K562 (cell line): ENCODE measurements around the gene FBXO21. TPM values are rescaled to one million over a fixed set of nuclear protein-coding genes. Genes with fewer than 3 reads are reported as not detected.

Experiments
- ATAC-seq: fragments of 200-7000 bp; cut with Tn5 transposase; 3 replicates; pipeline ENCODE4 v1.9.1; 2020; ENCODE audit warnings: moderate library complexity
- BruUV-seq: library from RNA; stranded (reverse); fragments of 400-500 nt; replicated peaks from 2 replicates; lab custom pipeline; 2021; lab: Mats Ljungman, UMichigan
- CTCF ChIA-PET: fragments of 300-600 bp; formaldehyde crosslinking; extraction: SDS; loops from one replicate; lab custom pipeline; 2021; ENCODE audit warnings: low intra/inter-chr PET ratio; lab: Yijun Ruan, JAX
- POLR2A ChIA-PET: fragments of 300-600, 350-650 bp; sonication (Branson Sonifier 250); formaldehyde crosslinking; extraction: SDS; loops from one replicate; lab custom pipeline; 2021; ENCODE audit warnings: antibody characterized with exemption, inconsistent platforms; lab: Yijun Ruan, JAX
- DNase-seq, 4 experiments: peaks; one replicate each; pipeline versions ENCODE4 v3.0.0 to v3.0.0-alpha.2; 2011 to 2018; ENCODE audit warnings: low spot score in 3 of 4, mixed read lengths in 3 of 4; ENCODE audit errors: extremely low read depth in 1 of 4
- FAIRE-seq: peaks from 2 replicates; lab custom pipeline; 2011; peaks lifted over from hg19 to GRCh38; lab: Jason Lieb, UNC
- H2AFZ ChIP-seq: 2 replicates; pipeline ENCODE4 v1.6.0; 2011; ENCODE audit warnings: low read depth, low read length, control low read depth, inconsistent platforms
- H3K27ac ChIP-seq: fragments of 200-600 bp; 3 replicates; pipeline ENCODE4 v1.8.0; 2011; ENCODE audit warnings: low read depth, mild to moderate bottlenecking, control low read depth, inconsistent platforms, low read length, moderate library complexity, mixed read lengths; ENCODE audit errors: extremely low read depth
- H3K27me3 ChIP-seq, 2 experiments: fragments of 300-600 bp in 1 of 2; 2 replicates in 1 of 2; 3 replicates in 1 of 2; pipeline versions ENCODE4 v1.6.0 to v1.8.0; 2011; ENCODE audit warnings: inconsistent platforms in 2 of 2, low read length in 2 of 2, mild to moderate bottlenecking in 1 of 2, mixed read lengths in 1 of 2, moderate library complexity in 1 of 2; ENCODE audit not compliant: control insufficient read depth in 2 of 2, insufficient read depth in 2 of 2
- H3K36me3 ChIP-seq: fragments of 300-600 bp; 3 replicates; pipeline ENCODE4 v1.8.0; 2011; ENCODE audit warnings: mild to moderate bottlenecking, low read length, inconsistent platforms; ENCODE audit not compliant: control insufficient read depth, insufficient read depth
- H3K4me1 ChIP-seq, 2 experiments: fragments of 200-600 bp in 1 of 2; replicated peaks in 1 of 2; 2 replicates in 1 of 2; 3 replicates in 1 of 2; pipeline versions ENCODE4 v1.5.1 to v1.8.0; 2011; ENCODE audit warnings: inconsistent platforms in 2 of 2, low read length in 2 of 2, mild to moderate bottlenecking in 1 of 2, mixed read lengths in 1 of 2, moderate library complexity in 1 of 2; ENCODE audit not compliant: control insufficient read depth in 2 of 2, insufficient read depth in 2 of 2
- H3K4me2 ChIP-seq: 2 replicates; pipeline ENCODE4 v1.6.1; 2011; ENCODE audit warnings: low read length, control low read depth, inconsistent platforms, mixed read lengths; ENCODE audit not compliant: insufficient read depth
- H3K4me3 ChIP-seq: fragments of 200-600 bp; sonication (generic), shearing (Covaris generic); 2 replicates; pipeline ENCODE4 v1.5.1; 2016; ENCODE audit warnings: control low read depth, inconsistent platforms
- H3K79me2 ChIP-seq: fragments of 200-600 bp; 3 replicates; pipeline ENCODE4 v1.8.0; 2011; ENCODE audit warnings: low read length, inconsistent platforms; ENCODE audit not compliant: control insufficient read depth, insufficient read depth
- H3K9ac ChIP-seq, 2 experiments: 2 replicates each; pipeline versions ENCODE4 v1.6.0 to v1.6.1; 2011; ENCODE audit warnings: low read depth in 2 of 2, low read length in 2 of 2, control low read depth in 1 of 2, inconsistent platforms in 1 of 2, mild to moderate bottlenecking in 1 of 2, mixed read lengths in 1 of 2; ENCODE audit not compliant: insufficient read depth in 1 of 2
- H3K9me1 ChIP-seq: one replicate; pipeline ENCODE4 v1.6.0; 2011; ENCODE audit warnings: inconsistent platforms, mild to moderate bottlenecking, low read length, moderate library complexity; ENCODE audit not compliant: control insufficient read depth, insufficient read depth
- H3K9me3 ChIP-seq: replicated peaks from 2 replicates; pipeline ENCODE4 v1.5.1; 2011; ENCODE audit warnings: low read depth, low read length, inconsistent platforms; ENCODE audit not compliant: control insufficient read depth, insufficient read depth
- H4K20me1 ChIP-seq: replicated peaks from 2 replicates; pipeline ENCODE4 v1.6.1; 2011; ENCODE audit warnings: low read length, inconsistent platforms, mixed read lengths; ENCODE audit not compliant: control insufficient read depth, insufficient read depth
- KAT7 ChIP-seq: sonication (generic); formaldehyde crosslinking; IDR thresholded peaks from 2 replicates; pipeline ENCODE4 v1.8.0; 2022; ENCODE audit warnings: missing genetic modification reagents, mild to moderate bottlenecking, borderline replicate concordance
- SOX6 ChIP-seq: fragments of 450-650 bp; IDR thresholded peaks from 2 replicates; pipeline ENCODE4 v1.6.1; 2014; ENCODE audit warnings: mild to moderate bottlenecking
- ZC3H11A ChIP-seq: IDR thresholded peaks from 2 replicates; pipeline ENCODE4 v1.6.1; 2012; ENCODE audit warnings: low read depth, low read length, improper control_type of control experiment
- ZNF57 ChIP-seq: fragments of 450-650 bp; formaldehyde crosslinking; IDR thresholded peaks from 2 replicates; pipeline ENCODE4 v1.4.0; 2020; ENCODE audit warnings: mild to moderate bottlenecking, moderate library complexity
- ZNF764 ChIP-seq: fragments of 250-450 bp; sonication (Bioruptor Pico); IDR thresholded peaks from 2 replicates; pipeline ENCODE4 v1.4.0; 2020; ENCODE audit warnings: low read depth, mild to moderate bottlenecking, moderate library complexity
- WGBS: fragments of 100-300 bp; shearing (Covaris generic); methylation state at CpG from one replicate; pipeline ENCODE4 v1.1.6; 2016; ENCODE audit warnings: low coverage, mixed read lengths; ENCODE audit not compliant: insufficient coverage; ENCODE audit errors: missing lambda C conversion rate; 5-methylcytosine and 5-hydroxymethylcytosine counted together
- in situ Hi-C: fragments of 300-500 bp; cut with MboI; formaldehyde crosslinking; loops from 4 replicates; pipeline ENCODE4 v1.15.0; 2018; ENCODE audit warnings: inconsistent platforms, mixed read lengths
- intact Hi-C: fragments of 100-400 bp; cut with micrococcal nuclease; formaldehyde crosslinking; loops from 2 replicates; pipeline ENCODE4 v1.14.2; 2022
- polyA plus RNA-seq, 8 experiments: library from polyadenylated mRNA; depleted of rRNA in 4 of 8; stranded (reverse) in 5 of 8; unstranded in 3 of 8; fragments of >200 nt; fragmentation: Nextera tagmentation in 2 of 8; fragmentation: Illumina TruSeq in 1 of 8; extraction: Ambion mirVana in 2 of 8; extraction: Trizol in 1 of 8; gene quantifications; 2 replicates each; pipeline versions ENCODE4 v1.2.1 to v1.2.3, GENCODE V29; 2011 to 2014; ENCODE audit warnings: inconsistent platforms in 1 of 8, missing spikeins in 1 of 8
- total RNA-seq, 7 experiments: library from RNA; depleted of rRNA in 6 of 7; stranded (reverse); fragments of >200 nt in 6 of 7; fragmentation: Illumina TruSeq in 2 of 7; extraction: Trizol in 2 of 7; gene quantifications; 2 replicates each; pipeline versions ENCODE4 v1.2.1 to v1.2.3, GENCODE V29; 2011 to 2021; ENCODE audit warnings: low replicate concordance in 1 of 7
- TF ChIP-seq, protein P1 (sequence below), 2 experiments: fragments of 200-800 bp in 1 of 2; sonication (Bioruptor generic) in 1 of 2; sonication (generic) in 1 of 2; formaldehyde crosslinking in 1 of 2; IDR thresholded peaks in 1 of 2; conservative IDR thresholded peaks in 1 of 2; 2 replicates each; pipeline versions ENCODE4 v1.5.0 to v1.6.1; 2016 to 2020; ENCODE audit warnings: missing compliant biosample characterization in 1 of 2, missing genetic modification characterization in 1 of 2, missing genetic modification reagents in 1 of 2
- TF ChIP-seq, protein P2 (sequence below): fragments of 250-450 bp; sonication (Bioruptor Pico); IDR thresholded peaks from 2 replicates; pipeline ENCODE4 v1.9.0; 2021; ENCODE audit warnings: mild to moderate bottlenecking, inconsistent platforms
- TF ChIP-seq, protein P3 (sequence below): fragments of 450-650 bp; IDR thresholded peaks from 2 replicates; pipeline ENCODE4 v1.6.1; 2016; ENCODE audit warnings: missing biosample characterization, missing genetic modification characterization
- TF ChIP-seq, protein P4 (sequence below): fragments of 250-450 bp; sonication (Bioruptor Pico); IDR thresholded peaks from 2 replicates; pipeline ENCODE4 v1.5.0; 2021; ENCODE audit warnings: mild to moderate bottlenecking, moderate library complexity

FBXO21 gene
- total and polyA plus RNA-seq, 9 of the 15 experiments (the other 6 are each of a cell fraction or from before 2014, with no cell fraction given) = 3.0 to 50.9 (median 9.1) TPM

DNA sequence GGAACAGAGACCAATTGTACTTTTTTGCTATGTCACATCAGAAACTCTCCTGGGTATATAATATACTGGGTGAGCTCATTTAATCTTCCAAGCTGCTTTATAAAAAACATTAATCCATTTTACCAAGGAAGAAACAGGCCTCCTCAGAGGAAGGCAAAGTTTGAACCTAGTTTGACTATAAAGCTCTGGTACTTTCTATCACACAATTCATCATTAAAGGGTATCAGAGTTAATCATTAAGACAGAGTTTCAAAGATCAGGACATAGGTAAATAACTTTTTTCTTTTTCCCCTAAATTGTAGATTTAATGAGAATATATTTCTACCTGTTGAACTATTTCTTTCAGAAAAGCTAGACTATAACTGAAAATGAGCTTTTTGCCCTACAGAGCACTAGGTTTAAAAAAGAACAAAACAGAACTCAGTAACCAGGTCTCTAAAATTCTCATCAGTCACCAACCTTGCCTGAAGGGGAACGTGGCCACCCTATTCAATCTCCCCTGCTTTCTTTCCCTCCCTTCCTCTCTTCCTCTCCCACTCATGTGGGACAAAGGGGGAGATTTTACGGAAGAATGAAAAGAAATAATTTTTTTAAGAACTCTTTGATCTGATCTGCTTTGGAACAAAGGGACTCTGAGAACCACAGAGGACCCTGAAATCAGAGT lies 18.6 kb downstream of the FBXO21 start:
- Histone ChIP-seq H3K36me3 (peaks cover 72% of the 10 kb centered on the region; the same call in 2 of the 3 replicates), H3K9me1 (no peaks in the 10 kb centered on the region), H3K4me1 (no peaks in the 10 kb centered on the region), H3K4me2 (no peak overlapping the region), H3K27ac (no peak overlapping the region), H3K9ac (no peak overlapping the region), H4K20me1 (no peaks in the 10 kb centered on the region), H3K9me3 (no peaks in the 10 kb centered on the region), H3K79me2 (no peaks in the 10 kb centered on the region), H2AFZ (no peak overlapping the region), H3K27me3 (no peaks in the 10 kb centered on the region), H3K4me3 (no peak overlapping the region)
- POLR2A ChIA-PET = no interaction called here
- intact Hi-C loops (no loop called here), in situ Hi-C loops (no loop called here)
- no peak for FAIRE-seq
- CTCF ChIA-PET = no interaction called here
- no TSS peak for BruUV-seq
- DNase-seq = no peak
- ATAC-seq = no peak
- 100% methylated on average over 1 of the region's 2 CpGs for WGBS
- TF ChIP-seq ZNF764 (CRISPR knock-in tag) = no peak
- TF ChIP-seq, protein P1, sequence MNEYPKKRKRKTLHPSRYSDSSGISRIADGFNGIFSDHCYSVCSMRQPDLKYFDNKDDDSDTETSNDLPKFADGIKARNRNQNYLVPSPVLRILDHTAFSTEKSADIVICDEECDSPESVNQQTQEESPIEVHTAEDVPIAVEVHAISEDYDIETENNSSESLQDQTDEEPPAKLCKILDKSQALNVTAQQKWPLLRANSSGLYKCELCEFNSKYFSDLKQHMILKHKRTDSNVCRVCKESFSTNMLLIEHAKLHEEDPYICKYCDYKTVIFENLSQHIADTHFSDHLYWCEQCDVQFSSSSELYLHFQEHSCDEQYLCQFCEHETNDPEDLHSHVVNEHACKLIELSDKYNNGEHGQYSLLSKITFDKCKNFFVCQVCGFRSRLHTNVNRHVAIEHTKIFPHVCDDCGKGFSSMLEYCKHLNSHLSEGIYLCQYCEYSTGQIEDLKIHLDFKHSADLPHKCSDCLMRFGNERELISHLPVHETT (CRISPR knock-in tag; conservative IDR thresholded peaks at IDR 0.05 in 1 of 2, IDR thresholded peaks at IDR 0.05 in 1 of 2) = no peak
- TF ChIP-seq, protein P2, sequence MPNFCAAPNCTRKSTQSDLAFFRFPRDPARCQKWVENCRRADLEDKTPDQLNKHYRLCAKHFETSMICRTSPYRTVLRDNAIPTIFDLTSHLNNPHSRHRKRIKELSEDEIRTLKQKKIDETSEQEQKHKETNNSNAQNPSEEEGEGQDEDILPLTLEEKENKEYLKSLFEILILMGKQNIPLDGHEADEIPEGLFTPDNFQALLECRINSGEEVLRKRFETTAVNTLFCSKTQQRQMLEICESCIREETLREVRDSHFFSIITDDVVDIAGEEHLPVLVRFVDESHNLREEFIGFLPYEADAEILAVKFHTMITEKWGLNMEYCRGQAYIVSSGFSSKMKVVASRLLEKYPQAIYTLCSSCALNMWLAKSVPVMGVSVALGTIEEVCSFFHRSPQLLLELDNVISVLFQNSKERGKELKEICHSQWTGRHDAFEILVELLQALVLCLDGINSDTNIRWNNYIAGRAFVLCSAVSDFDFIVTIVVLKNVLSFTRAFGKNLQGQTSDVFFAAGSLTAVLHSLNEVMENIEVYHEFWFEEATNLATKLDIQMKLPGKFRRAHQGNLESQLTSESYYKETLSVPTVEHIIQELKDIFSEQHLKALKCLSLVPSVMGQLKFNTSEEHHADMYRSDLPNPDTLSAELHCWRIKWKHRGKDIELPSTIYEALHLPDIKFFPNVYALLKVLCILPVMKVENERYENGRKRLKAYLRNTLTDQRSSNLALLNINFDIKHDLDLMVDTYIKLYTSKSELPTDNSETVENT = no peak
- TF ChIP-seq, protein P3, sequence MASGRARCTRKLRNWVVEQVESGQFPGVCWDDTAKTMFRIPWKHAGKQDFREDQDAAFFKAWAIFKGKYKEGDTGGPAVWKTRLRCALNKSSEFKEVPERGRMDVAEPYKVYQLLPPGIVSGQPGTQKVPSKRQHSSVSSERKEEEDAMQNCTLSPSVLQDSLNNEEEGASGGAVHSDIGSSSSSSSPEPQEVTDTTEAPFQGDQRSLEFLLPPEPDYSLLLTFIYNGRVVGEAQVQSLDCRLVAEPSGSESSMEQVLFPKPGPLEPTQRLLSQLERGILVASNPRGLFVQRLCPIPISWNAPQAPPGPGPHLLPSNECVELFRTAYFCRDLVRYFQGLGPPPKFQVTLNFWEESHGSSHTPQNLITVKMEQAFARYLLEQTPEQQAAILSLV (tag) = no peak
- TF ChIP-seq, protein P4, sequence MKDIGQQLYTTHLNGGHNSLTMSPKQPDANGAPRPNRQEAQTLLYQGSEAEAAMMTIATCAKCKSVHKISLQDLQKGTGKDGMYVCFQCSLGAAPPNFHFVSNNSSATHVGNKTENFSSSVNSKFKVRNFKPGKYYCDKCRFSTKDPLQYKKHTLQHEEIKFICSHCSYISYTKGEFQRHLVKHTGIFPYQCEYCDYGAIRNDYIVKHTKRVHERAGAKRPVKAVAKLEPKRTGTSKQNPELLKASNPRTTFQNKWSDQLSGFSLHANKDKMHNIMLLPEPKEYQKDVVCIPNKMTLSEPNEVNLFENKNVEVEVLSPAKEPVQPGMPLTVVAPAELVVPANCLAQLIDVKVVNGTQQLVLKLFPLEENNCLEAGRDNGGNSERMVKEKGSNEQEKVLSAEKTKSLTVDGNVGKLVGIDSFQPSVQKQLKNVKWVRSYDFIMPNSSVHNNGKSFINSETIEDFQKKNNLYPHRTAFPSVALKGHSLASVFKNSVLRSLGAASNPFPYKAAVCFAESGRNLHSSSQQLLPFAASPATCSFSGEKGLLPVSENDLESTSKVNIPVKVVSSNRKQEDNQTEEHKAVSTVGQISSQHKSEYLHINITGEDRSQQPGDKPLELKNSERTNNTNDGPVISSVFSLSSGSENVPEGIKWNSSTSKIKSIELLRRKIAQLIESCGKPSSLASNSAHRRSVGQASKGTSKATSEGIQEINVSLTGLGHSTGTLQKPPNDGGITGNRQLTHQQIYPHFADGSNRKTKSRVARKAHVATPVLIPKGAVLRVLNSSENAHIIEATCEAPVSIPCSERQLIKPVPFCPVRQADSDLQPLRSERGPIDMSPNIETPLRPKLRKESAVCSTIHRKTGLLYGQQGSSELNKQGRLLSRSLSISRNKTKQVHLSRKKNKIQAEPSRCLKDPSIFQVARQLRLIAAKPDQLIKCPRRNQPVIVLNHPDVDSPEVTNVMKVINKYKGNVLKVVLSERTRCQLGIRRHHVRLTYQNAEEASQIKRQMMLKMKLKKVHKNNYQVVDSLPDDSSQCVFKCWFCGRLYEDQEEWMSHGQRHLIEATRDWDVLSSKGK (CRISPR knock-in tag) = no peak
- TF ChIP-seq ZC3H11A = no peak
- no peak for TF ChIP-seq SOX6
- no peak for TF ChIP-seq KAT7 (CRISPR knock-in tag)
- no peak for TF ChIP-seq ZNF57 (CRISPR knock-in tag)
